Measurements from ENCODE around the gene CHPF. TPM values are rescaled to one million over a fixed set of nuclear protein-coding genes. Genes with fewer than 3 reads are reported as not detected.

The CHPF gene
- total and polyA plus RNA-seq, 10 of the 15 experiments (the other 5 are each of a cell fraction or from before 2014, with no cell fraction given) = 0.09 to 17.4 (median 8.3) TPM; not detected in 1

GRCh38 chr2:219578811-219579613, 35.4 kb upstream of the CHPF start:
- no peak for FAIRE-seq
- POLR2A ChIA-PET = interaction anchor here (0.6 kb wide), 1 partner anchor 55 kb away, joined by 4 read pairs; no protein-coding TSS in a partner anchor
- H2AFZ ChIP-seq (ENCODE audit: control insufficient read depth, low read depth, low read length) = no peak overlapping the region
- no peak for TF ChIP-seq HDAC2 (IDR thresholded peaks at IDR 0.05)
- TF ChIP-seq POU2F2 (IDR thresholded peaks at IDR 0.05; ENCODE audit: borderline replicate concordance, low read depth, low read length) = no peak
- no peak for TF ChIP-seq PBX3 (IDR thresholded peaks at IDR 0.05; ENCODE audit: insufficient replicate concordance, low read depth, low read length)
- TF ChIP-seq DPF2 (IDR thresholded peaks at IDR 0.05) = no peak
- TF ChIP-seq RCOR1 (conservative IDR thresholded peaks at IDR 0.05; ENCODE audit: low read depth, low read length) = no peak
- TF ChIP-seq RAD21 (IDR thresholded peaks at IDR 0.05; ENCODE audit: insufficient read depth, low read depth, low read length) = no peak
- no peak for TF ChIP-seq BCL3 (IDR thresholded peaks at IDR 0.05; ENCODE audit: borderline replicate concordance, insufficient read depth, low read depth, low read length, poor library complexity, severe bottlenecking)
- no peak for TF ChIP-seq BCLAF1 (IDR thresholded peaks at IDR 0.05)
- TF ChIP-seq RBBP5 (conservative IDR thresholded peaks at IDR 0.05) = no peak
- no peak for TF ChIP-seq SUPT20H (IDR thresholded peaks at IDR 0.05; ENCODE audit: borderline replicate concordance, control insufficient read depth, low read depth, low read length)
- no peak for TF ChIP-seq CEBPB (IDR thresholded peaks at IDR 0.05; ENCODE audit: borderline replicate concordance in 1 of 2, low read depth in 2 of 2, low read length in 2 of 2)
- no peak for TF ChIP-seq ZZZ3 (IDR thresholded peaks at IDR 0.05; ENCODE audit: control insufficient read depth, insufficient read length, low read depth)
- TF ChIP-seq USF1 (IDR thresholded peaks at IDR 0.05; ENCODE audit: borderline replicate concordance, extremely low read length, insufficient read depth, low read depth, low read length) = no peak
- TF ChIP-seq CHD2 (IDR thresholded peaks at IDR 0.05; ENCODE audit: borderline replicate concordance, low read depth, low read length) = no peak

More at GRCh38 chr2:219578811-219579613, 35.4 kb upstream of the CHPF start:
- no peak for DNase-seq (ENCODE audit: low read depth, low spot score)
- no peaks in the 10 kb centered on the region for H4K20me1 ChIP-seq (ENCODE audit: control insufficient read depth, insufficient read depth)
- in situ Hi-C loops (cut with MboI) (no loop called here), intact Hi-C loops (cut with micrococcal nuclease; ENCODE audit: unreplicated experiment) (no loop called here)
- H3K4me1 ChIP-seq (ENCODE audit: control insufficient read depth, insufficient read depth, low read length) = no peaks in the 10 kb centered on the region
- no peaks in the 10 kb centered on the region for H3K9me3 ChIP-seq (replicated peaks; ENCODE audit: control insufficient read depth, insufficient read depth, low read length)
- no peak overlapping the region for H3K9ac ChIP-seq (ENCODE audit: control insufficient read depth, insufficient read depth, low read length)
- BruUV-seq (replicated peaks) = no TSS peak
- ChIA-PET SMC1A (ENCODE audit: uncharacterized antibody, unreplicated experiment) (no interaction called here), RAD21 (ENCODE audit: unreplicated experiment) (no interaction called here), CTCF (no interaction called here)
- H3K27ac ChIP-seq (ENCODE audit: control insufficient read depth, insufficient read depth) = no peak overlapping the region
- peaks cover 1 to 3% of the 10 kb centered on the region in 2 experiments; a peak in 2 of 4 replicates for H3K27me3 ChIP-seq (replicated peaks in 1 of 2; ENCODE audit: control insufficient read depth in 2 of 2, insufficient read depth in 2 of 2, low read length in 1 of 2)
- ATAC-seq = no peak
- H3K4me3 ChIP-seq = no peak overlapping the region
- no peaks in the 10 kb centered on the region for H3K36me3 ChIP-seq (ENCODE audit: control insufficient read depth in 2 of 2, insufficient read depth in 2 of 2, low read length in 1 of 2)
- WGBS (ENCODE audit: insufficient coverage, insufficient replicate concordance, low lambda C conversion rate, missing lambda C conversion rate) = 49% methylated on average over 8 of the region's 8 CpGs
- H3K4me2 ChIP-seq (ENCODE audit: control insufficient read depth, insufficient read depth) = no peak overlapping the region
- no peaks in the 10 kb centered on the region for H3K79me2 ChIP-seq (ENCODE audit: control insufficient read depth, insufficient read depth, low read length)

Data from GM12878 (cell line).